ENCODE data around the gene LRRC74B.

DNA sequence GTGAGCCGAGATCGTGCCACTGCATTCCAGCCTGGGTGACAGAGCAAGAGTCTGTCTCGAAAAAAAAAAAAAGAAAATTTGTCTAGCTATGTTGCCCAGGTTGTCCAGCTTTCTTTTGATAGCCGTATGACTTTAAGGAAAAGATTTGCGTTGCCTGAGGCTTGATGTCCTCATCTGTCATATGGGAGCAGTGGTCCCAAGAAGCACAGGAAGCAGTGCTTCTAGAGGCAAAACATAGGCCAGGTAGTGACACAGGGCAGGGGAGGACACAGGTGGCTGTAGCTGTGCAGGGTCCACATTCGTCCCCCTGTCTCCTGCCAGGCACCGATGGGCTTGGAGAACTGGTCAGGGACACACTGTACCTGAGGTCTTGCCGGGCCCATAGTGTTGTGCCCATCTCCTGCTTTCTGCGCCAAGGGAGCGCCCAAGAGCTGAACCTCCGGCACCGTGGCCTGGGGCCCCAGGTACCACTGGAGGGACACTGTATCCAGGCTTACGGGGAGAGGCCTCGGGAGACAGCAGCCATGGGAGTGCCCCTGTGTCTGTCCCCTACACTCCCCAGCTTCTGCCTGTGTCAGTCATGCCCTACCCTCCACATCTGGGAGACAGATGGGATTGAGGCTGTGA, 1.4 kb downstream of the LRRC74B start:
- no peak for TF ChIP-seq POLR2A (IDR thresholded peaks at IDR 0.05)
- TF ChIP-seq, protein P1, sequence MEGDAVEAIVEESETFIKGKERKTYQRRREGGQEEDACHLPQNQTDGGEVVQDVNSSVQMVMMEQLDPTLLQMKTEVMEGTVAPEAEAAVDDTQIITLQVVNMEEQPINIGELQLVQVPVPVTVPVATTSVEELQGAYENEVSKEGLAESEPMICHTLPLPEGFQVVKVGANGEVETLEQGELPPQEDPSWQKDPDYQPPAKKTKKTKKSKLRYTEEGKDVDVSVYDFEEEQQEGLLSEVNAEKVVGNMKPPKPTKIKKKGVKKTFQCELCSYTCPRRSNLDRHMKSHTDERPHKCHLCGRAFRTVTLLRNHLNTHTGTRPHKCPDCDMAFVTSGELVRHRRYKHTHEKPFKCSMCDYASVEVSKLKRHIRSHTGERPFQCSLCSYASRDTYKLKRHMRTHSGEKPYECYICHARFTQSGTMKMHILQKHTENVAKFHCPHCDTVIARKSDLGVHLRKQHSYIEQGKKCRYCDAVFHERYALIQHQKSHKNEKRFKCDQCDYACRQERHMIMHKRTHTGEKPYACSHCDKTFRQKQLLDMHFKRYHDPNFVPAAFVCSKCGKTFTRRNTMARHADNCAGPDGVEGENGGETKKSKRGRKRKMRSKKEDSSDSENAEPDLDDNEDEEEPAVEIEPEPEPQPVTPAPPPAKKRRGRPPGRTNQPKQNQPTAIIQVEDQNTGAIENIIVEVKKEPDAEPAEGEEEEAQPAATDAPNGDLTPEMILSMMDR (IDR thresholded peaks at IDR 0.05), result no peak

All from adrenal gland (tissue), 5 donors.